ENCODE measurements around the gene MYO15B. TPM values are rescaled to one million over a fixed set of nuclear protein-coding genes. Genes with fewer than 3 reads are reported as not detected.
A peak's percentile ranks its signal among the peaks of the same experiment; 100 is the strongest.

The MYO15B gene
- total and polyA plus RNA-seq, 2 donors (not counting 3 experiments of a cell fraction or from before 2014, with no cell fraction given): 10.2 to 87.8 TPM

- FAIRE-seq (peak; percentile 28), DNase-seq (ENCODE audit: low read depth, low spot score) (no peak)
- Histone ChIP-seq H2AFZ (ENCODE audit: low read depth, low read length) (no peak overlapping the region), H3K4me3 (replicated peaks in 1 of 3; ENCODE audit: insufficient read depth in 1 of 3, low read depth in 1 of 3, low read length in 3 of 3) (no peak overlapping the region), H3K4me1 (ENCODE audit: control insufficient read depth, extremely low read depth, insufficient read depth, low read length) (peaks cover 16% of the 10 kb centered on the region), H3K79me2 (ENCODE audit: control insufficient read depth, insufficient read depth, low read length) (no peaks in the 10 kb centered on the region), H3K9ac (replicated peaks; ENCODE audit: extremely low read depth, insufficient read depth, low read length) (no peak overlapping the region), H3K36me3 (ENCODE audit: control insufficient read depth in 2 of 2, extremely low read depth in 1 of 2, insufficient read depth in 2 of 2, low read length in 2 of 2) (peaks cover 0 to 3% of the 10 kb centered on the region in 2 experiments), H3K4me2 (ENCODE audit: insufficient read depth, low read length) (no peak overlapping the region), H4K20me1 (replicated peaks; ENCODE audit: control insufficient read depth, extremely low read depth, insufficient read depth, low read length) (no peaks in the 10 kb centered on the region), H3K27ac (ENCODE audit: insufficient read depth, low read depth, low read length) (no peak overlapping the region), H3K27me3 (ENCODE audit: control insufficient read depth in 2 of 2, insufficient read depth in 2 of 2, low read length in 2 of 2) (no peaks in the 10 kb centered on the region), H3K9me1 (replicated peaks; ENCODE audit: control insufficient read depth, extremely low read depth, insufficient read depth, low read length) (no peaks in the 10 kb centered on the region), H3K9me3 (replicated peaks; ENCODE audit: control insufficient read depth, insufficient read depth, low read length) (no peaks in the 10 kb centered on the region)
- BruUV-seq (replicated peaks): no TSS peak
- intact Hi-C loops (cut with micrococcal nuclease) (no loop called here), dilution Hi-C loops (cut with MboI; ENCODE audit: extremely low pct_ligation_motif_present, low sequenced_read_pairs) (no loop called here)
- CTCF ChIA-PET: interaction anchor here (1.5 to 19.2 kb wide), 5 partner anchors 7 to 106 kb away, joined by 3 to 446 read pairs (median 14); partner anchors contain the start of gene SMIM5
- POLR2A ChIA-PET: interaction anchor here (1.2 kb wide), 1 partner anchor 9 kb away, joined by 3 read pairs; the partner anchor contains the start of gene SMIM5
- TF ChIP-seq CTCF (IDR thresholded peaks at IDR 0.05; ENCODE audit: extremely low read depth in 1 of 2, insufficient read depth in 1 of 2, low read depth in 1 of 2, low read length in 2 of 2) (no peak), JUN (IDR thresholded peaks at IDR 0.05; ENCODE audit: borderline replicate concordance, insufficient read depth, insufficient read length, low read depth) (no peak), MAX (IDR thresholded peaks at IDR 0.05; ENCODE audit: insufficient read depth, insufficient read length) (no peak), POLR2A (IDR thresholded peaks at IDR 0.05; ENCODE audit: low read depth, low read length) (no peak), FOS (IDR thresholded peaks at IDR 0.05; ENCODE audit: borderline replicate concordance, insufficient read depth, low read length) (no peak), POLR2AphosphoS5 (IDR thresholded peaks at IDR 0.05; ENCODE audit: insufficient read depth, low read depth, low read length) (no peak), EZH2 (IDR thresholded peaks at IDR 0.05; ENCODE audit: borderline replicate concordance, low read depth, low read length, severe bottlenecking) (no peak), MYC (IDR thresholded peaks at IDR 0.05; ENCODE audit: low read depth, low read length) (no peak)
Measured at GRCh38 chr17:75642182-75642783, 54.7 kb downstream of the MYO15B start.
